Endothelial cell of umbilical vein (primary cell): ENCODE results near the gene CEP295NL. TPM values are rescaled to one million over a fixed set of nuclear protein-coding genes. Genes with fewer than 3 reads are reported as not detected.

Source experiments
- BruUV-seq: library from RNA; stranded (reverse); fragments of 400-500 nt; replicated peaks from 2 replicates; lab custom pipeline; 2021; lab: Mats Ljungman, UMichigan
- CTCF ChIA-PET: fragments of 300-600, 350-600 bp; sonication (Branson Sonifier 250); formaldehyde crosslinking; loops from one replicate; lab custom pipeline; 2021; ENCODE audit warnings: antibody characterized with exemption, inconsistent platforms; lab: Charles Lee
- POLR2A ChIA-PET: fragments of 300-600, 350-600 bp; sonication (Branson Sonifier 250); formaldehyde crosslinking; loops from one replicate; lab custom pipeline; 2021; ENCODE audit warnings: antibody characterized with exemption, inconsistent platforms; lab: Charles Lee
- DNase-seq: peaks from one replicate; pipeline ENCODE4 v3.0.0-alpha.2; 2011; ENCODE audit warnings: low read depth, low spot score
- FAIRE-seq: peaks from 2 replicates; lab custom pipeline; 2011; peaks lifted over from hg19 to GRCh38; lab: Jason Lieb, UNC
- H2AFZ ChIP-seq: 2 replicates; pipeline ENCODE4 v1.6.0; 2012; ENCODE audit warnings: low read depth, low read length, control low read depth, inconsistent platforms
- H3K27ac ChIP-seq: 2 replicates; pipeline ENCODE4 v1.5.1; 2011; ENCODE audit warnings: low read depth, mild to moderate bottlenecking, control low read depth, low read length, moderate library complexity; ENCODE audit not compliant: insufficient read depth
- H3K27me3 ChIP-seq, 2 experiments: 2 replicates each; pipeline versions ENCODE4 v1.6.0 to v1.6.1; 2011; ENCODE audit warnings: low read length in 2 of 2, mixed read lengths in 1 of 2; ENCODE audit not compliant: control insufficient read depth in 2 of 2, insufficient read depth in 2 of 2
- H3K36me3 ChIP-seq, 2 experiments: 2 replicates in 1 of 2; 3 replicates in 1 of 2; pipeline ENCODE4 v1.5.1; 2011; ENCODE audit warnings: low read length in 2 of 2, mild to moderate bottlenecking in 1 of 2, moderate library complexity in 1 of 2; ENCODE audit not compliant: control insufficient read depth in 2 of 2, insufficient read depth in 2 of 2; ENCODE audit errors: extremely low read depth in 1 of 2
- H3K4me1 ChIP-seq: 3 replicates; pipeline ENCODE4 v1.5.1; 2011; ENCODE audit warnings: mild to moderate bottlenecking, low read length; ENCODE audit not compliant: control insufficient read depth, insufficient read depth; ENCODE audit errors: extremely low read depth
- H3K4me2 ChIP-seq: 2 replicates; pipeline ENCODE4 v1.6.1; 2011; ENCODE audit warnings: low read length, control low read depth, mixed read lengths; ENCODE audit not compliant: insufficient read depth
- H3K4me3 ChIP-seq, 3 experiments: fragments of 200-600 bp in 1 of 3; sonication (generic), shearing (Covaris generic) in 1 of 3; replicated peaks in 1 of 3; 2 replicates each; pipeline ENCODE4 v1.5.1; 2011 to 2016; ENCODE audit warnings: control low read depth in 3 of 3, low read length in 3 of 3, mild to moderate bottlenecking in 2 of 3, inconsistent platforms in 1 of 3, low read depth in 1 of 3, moderate library complexity in 1 of 3; ENCODE audit not compliant: insufficient read depth in 1 of 3
- H3K79me2 ChIP-seq: 2 replicates; pipeline ENCODE4 v1.6.0; 2012; ENCODE audit warnings: low read length, inconsistent platforms; ENCODE audit not compliant: control insufficient read depth, insufficient read depth
- H3K9ac ChIP-seq: replicated peaks from 2 replicates; pipeline ENCODE3; 2011; ENCODE audit warnings: low read length, control low read depth; ENCODE audit not compliant: insufficient read depth; ENCODE audit errors: extremely low read depth
- H3K9me1 ChIP-seq: replicated peaks from 3 replicates; pipeline ENCODE4 v1.6.0; 2011; ENCODE audit warnings: mild to moderate bottlenecking, low read length; ENCODE audit not compliant: control insufficient read depth, insufficient read depth; ENCODE audit errors: extremely low read depth
- H3K9me3 ChIP-seq: replicated peaks from 2 replicates; pipeline ENCODE4 v1.5.1; 2012; ENCODE audit warnings: low read length, inconsistent platforms; ENCODE audit not compliant: control insufficient read depth, insufficient read depth
- H4K20me1 ChIP-seq: replicated peaks from 2 replicates; pipeline ENCODE3; 2011; ENCODE audit warnings: mild to moderate bottlenecking, low read length; ENCODE audit not compliant: control insufficient read depth, insufficient read depth; ENCODE audit errors: extremely low read depth
- EZH2 ChIP-seq: IDR thresholded peaks from 2 replicates; pipeline ENCODE4 v1.6.1; 2012; ENCODE audit warnings: borderline replicate concordance, low read depth, mild to moderate bottlenecking, moderate library complexity, low read length, inconsistent platforms; ENCODE audit not compliant: severe bottlenecking
- FOS ChIP-seq: IDR thresholded peaks from 2 replicates; pipeline ENCODE4 v1.6.1; 2011; ENCODE audit warnings: mild to moderate bottlenecking, low read length, moderate library complexity, borderline replicate concordance; ENCODE audit not compliant: insufficient read depth
- GATA2 ChIP-seq: IDR thresholded peaks from 2 replicates; pipeline ENCODE4 v1.7.0; 2011; ENCODE audit warnings: low read depth, mild to moderate bottlenecking, moderate library complexity, mixed read lengths, low read length; ENCODE audit not compliant: insufficient read length, insufficient read depth
- JUN ChIP-seq: IDR thresholded peaks from 2 replicates; pipeline ENCODE4 v1.6.1; 2011; ENCODE audit warnings: borderline replicate concordance, low read depth; ENCODE audit not compliant: insufficient read length, insufficient read depth
- MYC ChIP-seq: IDR thresholded peaks from one replicate; pipeline ENCODE4 v1.6.1; 2011; ENCODE audit warnings: mild to moderate bottlenecking, low read depth, low read length
- POLR2A ChIP-seq: IDR thresholded peaks from 2 replicates; pipeline ENCODE4 v1.6.1; 2012; ENCODE audit warnings: low read depth, mild to moderate bottlenecking, control low read depth, low read length
- POLR2AphosphoS5 ChIP-seq: IDR thresholded peaks from 2 replicates; pipeline ENCODE4 v1.6.1; 2012; ENCODE audit warnings: low read depth, mild to moderate bottlenecking, control low read depth, low read length, moderate library complexity; ENCODE audit not compliant: insufficient read depth
- dilution Hi-C: fragments of 300-500 bp; cut with MboI; formaldehyde crosslinking; loops from one replicate; pipeline ENCODE4 v1.15.0; 2019; ENCODE audit warnings: low sequenced_read_pairs; ENCODE audit not compliant: extremely low pct_ligation_motif_present
- intact Hi-C: fragments of 100-400 bp; cut with micrococcal nuclease; formaldehyde crosslinking; loops from one replicate; pipeline ENCODE4 v1.10.0; 2022
- polyA plus RNA-seq, 4 experiments: library from polyadenylated mRNA; depleted of rRNA in 3 of 4; stranded (reverse) in 3 of 4; unstranded in 1 of 4; fragments of >200 nt; gene quantifications; 2 replicates each; pipeline versions ENCODE4 v1.2.1 to v1.2.3, GENCODE V29; 2011 to 2012; ENCODE audit warnings: missing spikeins in 1 of 4
- total RNA-seq: library from RNA; stranded (reverse); gene quantifications from 2 replicates; pipeline ENCODE4 v1.2.3, GENCODE V29; 2021
- TF ChIP-seq, protein P1 (sequence below): IDR thresholded peaks from 2 replicates; pipeline ENCODE4 v1.6.1; 2011; ENCODE audit not compliant: insufficient read depth, insufficient read length
- TF ChIP-seq, protein P2 (sequence below), 2 donors: IDR thresholded peaks; 1 replicate in 1 of 2; 2 replicates in 1 of 2; pipeline ENCODE4 v1.5.1; 2011; ENCODE audit warnings: low read length in 2 of 2, mild to moderate bottlenecking in 2 of 2, moderate library complexity in 2 of 2, control low read depth in 1 of 2, inconsistent platforms in 1 of 2, low read depth in 1 of 2; ENCODE audit not compliant: insufficient read depth in 1 of 2; ENCODE audit errors: extremely low read depth in 1 of 2

The CEP295NL gene
- total and polyA plus RNA-seq, 2 donors (not counting 3 experiments of a cell fraction or from before 2014, with no cell fraction given) = 0.10 to 8.3 TPM

DNA sequence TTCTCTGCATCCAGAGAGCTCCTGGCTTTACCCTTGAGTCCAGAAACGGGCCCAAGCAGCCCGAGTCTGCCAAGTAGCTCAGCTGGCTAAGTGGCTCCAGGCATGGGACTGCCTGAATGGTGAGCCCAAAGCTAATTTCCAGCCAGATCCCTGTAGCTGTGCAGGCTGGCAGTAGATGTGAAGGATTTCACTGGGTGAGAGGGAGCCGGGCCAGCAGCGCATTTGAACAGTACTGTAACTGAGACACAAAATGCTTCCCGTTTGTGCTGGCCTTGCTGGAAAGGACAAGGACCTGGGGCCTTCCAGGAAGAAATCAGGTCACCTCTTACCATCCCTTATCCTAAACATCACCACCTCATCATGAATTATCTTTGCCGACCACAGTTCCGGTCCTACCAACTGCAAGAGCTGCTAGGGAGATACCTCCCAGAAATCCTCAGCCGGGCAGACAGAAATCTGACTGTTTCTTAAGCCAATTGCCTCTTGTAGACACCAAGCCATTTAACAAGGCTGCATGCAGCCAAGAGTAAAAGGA is 18.5 kb upstream of the CEP295NL start:
- Histone ChIP-seq H3K4me2 (no peak overlapping the region), H3K9me1 (no peaks in the 10 kb centered on the region), H3K27me3 (no peaks in the 10 kb centered on the region), H3K79me2 (peaks cover 65% of the 10 kb centered on the region), H3K4me3 (no peak overlapping the region), H4K20me1 (peaks cover 5% of the 10 kb centered on the region), H3K9ac (no peak overlapping the region), H3K4me1 (peaks cover 15% of the 10 kb centered on the region), H3K9me3 (no peaks in the 10 kb centered on the region), H2AFZ (no peak overlapping the region), H3K27ac (no peak overlapping the region), H3K36me3 (no peaks in the 10 kb centered on the region)
- TF ChIP-seq JUN (no peak), POLR2A (no peak), MYC (no peak), POLR2AphosphoS5 (no peak), FOS (no peak), GATA2 (no peak), EZH2 (no peak)
- TF ChIP-seq, protein P1, sequence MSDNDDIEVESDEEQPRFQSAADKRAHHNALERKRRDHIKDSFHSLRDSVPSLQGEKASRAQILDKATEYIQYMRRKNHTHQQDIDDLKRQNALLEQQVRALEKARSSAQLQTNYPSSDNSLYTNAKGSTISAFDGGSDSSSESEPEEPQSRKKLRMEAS = no peak
- TF ChIP-seq, protein P2, sequence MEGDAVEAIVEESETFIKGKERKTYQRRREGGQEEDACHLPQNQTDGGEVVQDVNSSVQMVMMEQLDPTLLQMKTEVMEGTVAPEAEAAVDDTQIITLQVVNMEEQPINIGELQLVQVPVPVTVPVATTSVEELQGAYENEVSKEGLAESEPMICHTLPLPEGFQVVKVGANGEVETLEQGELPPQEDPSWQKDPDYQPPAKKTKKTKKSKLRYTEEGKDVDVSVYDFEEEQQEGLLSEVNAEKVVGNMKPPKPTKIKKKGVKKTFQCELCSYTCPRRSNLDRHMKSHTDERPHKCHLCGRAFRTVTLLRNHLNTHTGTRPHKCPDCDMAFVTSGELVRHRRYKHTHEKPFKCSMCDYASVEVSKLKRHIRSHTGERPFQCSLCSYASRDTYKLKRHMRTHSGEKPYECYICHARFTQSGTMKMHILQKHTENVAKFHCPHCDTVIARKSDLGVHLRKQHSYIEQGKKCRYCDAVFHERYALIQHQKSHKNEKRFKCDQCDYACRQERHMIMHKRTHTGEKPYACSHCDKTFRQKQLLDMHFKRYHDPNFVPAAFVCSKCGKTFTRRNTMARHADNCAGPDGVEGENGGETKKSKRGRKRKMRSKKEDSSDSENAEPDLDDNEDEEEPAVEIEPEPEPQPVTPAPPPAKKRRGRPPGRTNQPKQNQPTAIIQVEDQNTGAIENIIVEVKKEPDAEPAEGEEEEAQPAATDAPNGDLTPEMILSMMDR (IDR thresholded peaks at IDR 0.05; ENCODE audit: extremely low read depth in 1 of 2, insufficient read depth in 1 of 2, low read depth in 1 of 2, low read length in 2 of 2) = no peak
- DNase-seq (no peak), FAIRE-seq (no peak)
- ChIA-PET POLR2A (no interaction called here), CTCF (interaction anchor here (1.0 kb wide), 1 partner anchor 56 kb away, joined by 3 read pairs; no protein-coding TSS in a partner anchor)
- no TSS peak for BruUV-seq
- dilution Hi-C loops = no loop called here
- intact Hi-C loops = no loop called here
